Activated T-cell treated with anti-CD3 and anti-CD28 coated beads for 48 hours (primary cell): ENCODE results near the gene SVIL.
"Not testable (repeated sequence)": the region's sequence is repeated elsewhere in the genome, so short reads cannot be mapped to it uniquely, and the experiment has no call there.

Experiments
- DNase-seq: peaks from one replicate; pipeline ENCODE4 v3.0.0-alpha.2; 2020; ENCODE audit warnings: low read depth

Gene SVIL

DNA sequence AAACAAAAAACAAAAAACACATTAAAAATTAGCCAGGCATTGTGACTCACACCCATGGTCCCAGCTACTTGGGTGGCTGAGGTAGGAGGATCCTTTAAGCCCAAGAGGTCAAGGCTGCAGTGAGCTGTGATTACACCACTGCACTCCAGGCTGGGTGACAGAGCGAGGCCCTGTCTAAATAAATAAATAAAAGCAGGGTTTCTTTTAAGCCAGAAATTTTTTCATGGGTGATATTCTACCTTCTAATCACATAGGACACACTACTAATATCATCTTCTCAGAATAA is 14.2 kb upstream of the SVIL start:
- DNase-seq = no peak

DNA sequence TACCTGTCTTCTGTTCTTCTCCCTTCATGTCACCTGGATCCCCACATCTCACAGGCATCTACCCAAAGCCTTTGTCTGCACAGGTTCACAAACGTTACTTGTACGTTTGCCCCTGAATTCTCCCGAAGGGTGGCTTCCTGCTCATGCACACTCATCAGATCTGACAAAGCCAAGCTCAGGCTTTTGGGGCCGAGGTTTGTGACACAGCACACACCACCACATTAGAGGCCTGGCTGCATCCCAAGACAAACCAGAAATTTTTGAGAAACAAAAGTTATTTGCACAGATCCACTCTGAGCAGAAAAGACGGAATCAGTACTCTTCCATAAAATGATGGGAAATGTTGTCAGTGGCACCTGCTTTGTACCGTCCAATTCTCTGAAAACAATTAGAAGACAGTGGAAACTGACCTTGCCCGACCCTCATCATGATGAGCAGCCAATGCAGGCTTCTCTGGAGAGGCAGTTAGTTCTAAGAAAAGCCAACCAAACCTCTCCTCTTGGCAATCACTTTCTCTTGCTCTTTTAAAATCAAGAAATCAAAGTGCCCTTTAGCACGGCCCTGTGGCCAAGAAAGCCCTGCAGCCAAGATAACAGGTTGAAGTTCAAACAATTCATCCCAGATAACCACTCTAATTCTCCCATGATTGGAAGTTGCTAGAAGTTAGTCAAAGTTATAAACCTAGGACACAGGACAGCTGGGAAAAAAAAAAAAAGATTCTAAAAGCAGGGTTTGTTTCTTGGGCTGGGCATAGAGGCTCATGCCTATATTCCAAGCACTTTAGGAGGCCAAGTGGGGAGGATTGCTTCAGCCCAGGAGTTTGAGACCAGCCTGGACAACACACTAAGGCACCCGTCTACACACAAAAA is 13.6 kb upstream of the SVIL start:
- DNase-seq = peak; percentile 12

DNA sequence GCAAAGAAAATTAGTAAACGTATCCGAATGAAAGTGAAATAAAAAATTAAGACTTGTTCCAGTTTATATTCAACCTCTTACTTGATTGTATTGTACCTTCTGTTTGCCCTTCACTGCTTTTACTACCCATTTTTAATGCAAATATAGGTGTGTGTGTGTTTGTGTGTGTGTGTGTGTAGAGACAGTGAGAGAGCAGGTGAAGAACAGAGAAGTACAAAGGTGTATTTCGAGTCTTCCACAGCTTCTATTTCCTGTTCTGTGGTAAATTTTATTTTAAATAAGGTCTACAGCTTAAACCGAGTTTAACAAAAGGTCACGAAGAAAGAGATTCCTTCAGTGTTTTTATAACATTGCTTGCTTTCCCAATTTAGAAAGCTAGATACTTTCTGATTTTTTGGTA is 12.7 kb upstream of the SVIL start:
- no peak for DNase-seq

DNA sequence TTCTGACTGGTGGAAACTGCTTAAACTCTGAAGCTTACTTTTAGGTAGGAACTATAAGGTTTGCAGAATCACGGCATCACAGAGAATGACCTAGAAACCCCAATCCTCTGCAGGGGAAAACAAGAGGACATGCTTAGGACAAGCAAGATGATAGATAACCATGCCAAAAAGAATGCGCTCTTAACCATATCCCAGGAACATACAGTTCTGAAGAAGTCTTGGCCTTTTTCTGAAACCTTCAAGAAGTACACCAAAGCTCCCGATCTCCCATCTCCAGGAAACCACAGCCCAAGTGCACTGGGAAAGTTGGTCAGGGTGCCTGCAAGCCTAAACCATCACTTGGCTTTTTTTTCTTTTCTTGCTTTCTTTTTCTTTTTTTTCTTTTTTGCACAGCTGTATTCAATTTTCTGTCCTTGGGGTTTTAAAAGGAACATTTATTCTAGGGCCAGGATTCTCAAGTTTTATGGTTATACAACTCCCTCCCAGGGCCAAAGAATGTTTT is 12.2 kb upstream of the SVIL start:
- no peak for DNase-seq

DNA sequence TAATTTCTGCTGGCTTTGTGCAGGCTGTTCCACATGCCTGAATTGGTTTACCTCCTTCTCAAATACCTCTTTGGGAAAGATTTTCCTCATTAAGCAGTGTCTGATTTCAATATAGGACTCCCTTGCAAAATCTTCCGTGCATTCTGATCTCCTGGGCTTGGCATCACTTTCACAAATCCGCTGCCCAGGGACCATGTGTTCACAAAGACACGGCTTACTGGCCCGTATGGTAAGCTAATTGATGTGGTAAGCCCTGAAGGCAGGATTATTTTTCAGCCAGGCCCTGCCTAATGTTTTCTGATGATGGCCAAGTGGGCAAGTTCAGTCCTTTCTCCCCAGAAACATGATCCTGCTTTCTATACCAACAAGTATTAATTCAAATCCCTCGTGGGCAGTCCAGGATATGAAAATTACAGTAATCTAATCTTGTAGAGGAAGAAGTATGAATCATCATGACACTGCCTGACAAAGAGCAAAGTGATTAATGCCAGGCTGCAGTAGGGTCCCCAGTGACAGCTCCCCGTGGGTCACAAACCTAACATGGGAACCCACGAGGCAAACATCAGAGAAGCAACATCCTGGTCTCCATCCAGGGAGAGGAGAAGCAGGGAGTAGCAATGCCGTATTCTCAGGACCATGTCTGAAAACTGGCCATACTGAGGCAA is 11.6 kb upstream of the SVIL start:
- no peak for DNase-seq

DNA sequence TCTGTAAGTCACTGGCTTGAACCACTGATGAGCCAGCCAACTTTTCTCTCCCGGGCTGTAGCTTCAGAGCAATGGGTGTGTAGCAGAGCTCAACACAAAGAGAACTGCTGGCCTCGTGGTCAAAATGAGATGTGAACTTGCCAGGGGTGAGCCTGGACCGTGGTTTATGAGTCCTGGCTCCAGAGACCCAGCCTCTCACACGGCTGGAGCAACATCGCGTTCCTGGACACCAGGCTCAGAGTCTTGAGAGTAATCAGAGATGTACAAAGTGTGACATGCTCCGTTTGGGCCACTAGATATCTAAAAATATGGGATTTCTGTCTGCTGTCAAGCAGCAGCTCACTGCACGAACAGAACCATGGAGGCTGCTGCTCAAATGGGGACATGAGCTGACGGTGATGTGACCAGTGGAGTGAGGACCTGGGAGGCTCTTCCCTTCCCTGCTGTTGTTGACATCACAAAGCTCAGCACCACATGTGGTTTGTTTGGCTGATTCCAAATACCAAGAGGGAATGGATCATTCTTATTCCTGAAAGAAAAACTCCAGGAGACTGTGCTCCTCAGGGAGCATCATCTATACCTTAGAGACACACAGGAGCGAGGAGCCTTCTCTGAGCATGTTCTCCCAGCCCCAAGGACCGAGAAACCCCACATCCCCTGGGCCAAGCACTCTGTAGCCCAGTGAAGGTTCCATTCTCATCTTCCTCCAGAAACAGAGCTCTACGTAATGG is 9.2 kb upstream of the SVIL start:
- DNase-seq = no peak

DNA sequence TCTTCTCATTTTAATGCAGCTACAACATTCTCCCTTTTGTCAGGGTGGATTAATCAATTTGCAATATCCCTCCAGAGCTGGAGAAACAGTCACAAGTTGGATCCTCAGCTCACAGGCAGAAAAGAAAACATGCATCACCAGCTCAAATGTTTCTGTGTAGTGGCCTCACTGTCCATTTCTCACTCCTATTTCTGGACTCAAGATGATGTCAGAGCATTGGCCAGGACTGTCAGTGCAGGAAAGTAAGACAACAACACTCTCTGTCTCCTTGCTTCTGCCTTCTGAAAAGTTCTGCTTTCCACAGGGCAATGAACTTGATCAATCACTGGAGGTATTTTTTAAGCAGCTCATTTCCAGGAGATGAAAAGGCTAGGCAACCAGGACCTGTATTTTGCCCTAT is 8.2 kb upstream of the SVIL start:
- no peak for DNase-seq

DNA sequence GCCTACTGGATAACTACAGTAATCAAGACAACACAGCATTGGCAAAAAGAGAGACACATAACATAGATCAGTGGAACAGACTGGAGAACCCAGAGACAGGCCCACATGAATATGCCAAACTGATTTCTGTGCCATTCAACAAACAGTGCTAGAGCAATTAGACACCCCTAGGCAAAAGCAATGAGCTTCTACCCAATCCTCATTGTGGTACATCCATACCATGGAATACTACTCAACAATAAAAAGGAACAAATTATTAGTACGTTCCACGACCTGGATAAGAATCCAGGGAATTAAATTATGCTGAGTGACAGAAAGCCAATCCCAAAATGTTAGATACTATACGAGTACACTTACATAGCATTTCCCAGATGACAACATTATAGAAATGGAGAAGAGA is 2.8 kb upstream of the SVIL start:
- no peak for DNase-seq

DNA sequence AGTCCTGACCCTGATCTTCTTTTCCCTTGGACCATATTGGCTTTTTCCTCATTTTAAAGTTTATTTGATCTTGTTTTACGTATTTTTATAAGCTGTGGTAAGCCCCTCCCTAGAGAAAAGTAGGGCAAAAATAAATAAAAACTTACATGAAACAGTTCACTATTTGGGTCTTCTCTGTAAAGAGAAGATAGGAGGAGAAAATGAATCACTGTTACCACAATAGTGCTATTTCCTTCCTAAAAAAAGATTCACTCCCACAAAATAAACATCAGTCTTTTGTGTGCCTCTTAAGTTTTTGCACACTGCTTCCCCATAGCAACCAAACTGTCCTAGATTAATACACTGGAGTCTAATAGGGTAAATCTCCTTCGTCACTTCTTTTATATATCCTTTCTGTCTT is 1.4 kb upstream of the SVIL start:
- DNase-seq = no peak

DNA sequence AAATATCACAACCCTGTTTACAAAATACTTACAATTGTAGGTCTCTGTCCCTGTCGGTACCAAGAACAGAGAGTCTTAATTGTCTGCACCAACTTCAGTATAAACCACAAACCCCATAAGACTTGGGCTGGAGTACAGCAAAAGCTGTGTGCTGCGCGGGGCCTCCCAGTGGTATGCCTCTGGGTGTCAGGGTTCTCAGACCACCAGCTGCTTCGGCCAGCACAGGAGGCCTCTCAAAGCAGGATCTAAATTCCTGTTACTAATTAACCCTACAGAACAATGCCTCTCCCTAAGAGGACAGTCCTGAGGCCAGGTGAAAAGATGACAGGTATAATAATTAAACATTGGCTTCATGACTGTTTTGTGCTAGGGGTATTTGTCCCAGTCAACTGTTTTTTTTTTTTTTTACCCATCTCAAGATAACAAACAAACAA is 957 bp upstream of the SVIL start:
- DNase-seq = no peak

DNA sequence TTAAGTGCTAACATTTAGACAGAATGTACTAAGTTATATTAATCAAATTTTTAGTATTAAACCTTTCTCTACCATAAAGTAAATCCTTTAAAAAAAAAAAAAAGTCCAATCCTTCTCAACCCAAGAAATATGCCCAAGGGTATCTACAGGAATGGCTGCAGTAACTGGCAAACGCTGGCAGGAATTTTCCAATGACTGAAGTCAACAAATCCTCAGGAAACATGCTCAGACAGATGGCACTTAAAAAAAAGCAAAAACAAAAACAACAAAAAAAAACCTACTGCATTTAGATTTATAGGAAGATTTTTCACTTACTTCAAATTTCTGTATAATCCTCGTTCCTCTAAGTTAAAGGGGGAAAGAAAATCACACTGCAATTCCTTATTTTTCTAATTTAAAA is 666 bp downstream of the SVIL start:
- DNase-seq = no peak

DNA sequence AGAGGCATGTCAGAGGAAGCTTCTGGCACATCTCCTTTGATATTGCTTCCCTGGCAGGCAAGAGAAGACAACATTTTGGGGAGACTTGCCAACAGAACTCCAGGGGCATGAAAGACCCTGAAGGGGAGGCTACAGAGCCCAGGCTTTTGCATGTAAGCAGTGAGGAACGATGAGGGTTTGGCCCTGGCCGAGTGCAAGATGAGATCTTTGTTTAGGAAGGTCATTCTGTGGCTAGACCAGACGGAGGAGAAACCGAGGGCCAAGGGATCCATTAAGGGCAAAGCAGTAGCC is 3.8 kb downstream of the SVIL start:
- DNase-seq = no peak

DNA sequence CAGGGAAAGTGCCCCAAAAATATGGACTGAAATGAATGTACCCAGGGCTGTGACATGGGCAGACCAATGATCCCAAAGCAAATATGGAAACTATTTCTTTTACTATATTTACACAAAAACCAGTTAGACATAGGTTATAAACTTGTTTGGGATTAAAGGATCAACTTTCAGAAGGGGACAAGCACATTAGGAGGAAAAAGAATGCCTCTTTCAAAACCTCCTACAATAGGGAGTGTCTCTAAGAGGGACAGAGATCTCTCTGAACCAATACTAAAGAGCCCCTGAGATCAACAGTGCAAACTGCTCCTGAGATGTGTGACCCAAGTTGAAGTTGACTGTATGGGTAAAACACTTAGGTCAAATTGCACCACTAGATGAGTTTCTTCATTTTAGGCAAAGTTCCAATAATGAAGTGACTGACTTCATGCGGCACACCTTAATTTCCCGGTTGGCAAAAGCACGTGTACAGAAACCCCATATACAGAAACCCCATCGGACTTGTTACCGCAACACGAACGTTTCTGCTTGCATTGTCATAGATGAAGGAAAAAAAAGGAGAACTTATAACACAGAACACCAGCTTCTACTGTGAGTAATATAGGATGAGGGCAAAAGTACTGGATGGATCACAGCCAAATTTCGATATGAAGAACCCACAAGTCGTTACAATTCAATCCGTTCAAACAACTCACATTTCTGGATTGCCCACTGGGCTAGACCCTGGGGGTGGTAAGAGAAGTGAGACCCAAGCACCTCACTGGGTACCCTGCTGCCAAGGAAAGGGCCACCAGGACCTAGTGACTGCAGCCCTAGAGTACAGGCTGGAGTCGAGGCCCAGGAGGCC is 4.3 kb downstream of the SVIL start:
- no peak for DNase-seq

DNA sequence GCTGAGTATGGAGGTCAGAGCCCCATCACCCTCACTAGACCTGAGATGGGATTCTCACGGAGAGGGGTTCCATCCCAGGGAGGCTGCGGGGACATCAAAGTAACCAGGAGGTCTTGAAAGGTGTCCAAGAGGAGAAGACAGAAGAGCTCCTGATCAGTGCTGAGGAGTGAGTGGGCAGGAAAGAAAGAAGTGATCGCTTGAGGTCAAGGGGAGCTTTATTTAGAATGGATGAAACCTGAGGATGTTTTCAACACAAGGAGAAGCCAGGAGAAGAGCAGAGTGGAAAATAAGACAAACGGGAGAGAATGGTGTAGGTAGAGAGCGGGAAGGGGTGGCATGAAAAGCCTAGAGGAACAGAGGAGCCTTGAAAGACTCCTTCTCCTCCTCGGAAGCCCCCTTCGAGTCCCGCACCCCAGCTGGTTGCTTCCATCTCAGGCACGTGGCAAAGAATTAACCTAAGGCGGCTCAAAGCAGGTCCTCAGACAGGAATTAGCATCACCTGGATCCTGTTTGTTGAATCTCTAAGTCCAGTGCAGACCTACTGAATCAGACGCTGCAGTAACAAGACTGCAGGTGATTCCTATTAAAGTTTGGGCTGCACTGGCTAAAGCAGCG is 5.8 kb downstream of the SVIL start:
- no peak for DNase-seq

DNA sequence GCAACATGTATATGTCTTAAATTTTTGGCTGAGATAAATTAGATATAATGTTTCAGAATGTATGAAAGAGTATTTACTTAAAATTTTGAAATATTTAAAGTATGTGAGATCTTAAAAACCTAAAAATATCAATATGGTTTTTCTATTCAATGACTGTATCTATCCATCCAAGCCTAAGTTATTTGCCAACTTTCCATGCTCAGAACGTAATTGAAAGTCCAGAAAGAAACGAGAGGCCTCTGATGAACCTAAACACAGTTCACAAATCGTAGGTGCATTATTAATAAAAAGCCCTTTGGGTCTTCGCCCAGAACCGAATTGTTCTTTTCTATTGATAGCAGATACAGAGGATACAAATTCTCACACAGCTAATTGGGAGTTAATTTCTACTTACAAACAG is 6.5 kb downstream of the SVIL start:
- no peak for DNase-seq

DNA sequence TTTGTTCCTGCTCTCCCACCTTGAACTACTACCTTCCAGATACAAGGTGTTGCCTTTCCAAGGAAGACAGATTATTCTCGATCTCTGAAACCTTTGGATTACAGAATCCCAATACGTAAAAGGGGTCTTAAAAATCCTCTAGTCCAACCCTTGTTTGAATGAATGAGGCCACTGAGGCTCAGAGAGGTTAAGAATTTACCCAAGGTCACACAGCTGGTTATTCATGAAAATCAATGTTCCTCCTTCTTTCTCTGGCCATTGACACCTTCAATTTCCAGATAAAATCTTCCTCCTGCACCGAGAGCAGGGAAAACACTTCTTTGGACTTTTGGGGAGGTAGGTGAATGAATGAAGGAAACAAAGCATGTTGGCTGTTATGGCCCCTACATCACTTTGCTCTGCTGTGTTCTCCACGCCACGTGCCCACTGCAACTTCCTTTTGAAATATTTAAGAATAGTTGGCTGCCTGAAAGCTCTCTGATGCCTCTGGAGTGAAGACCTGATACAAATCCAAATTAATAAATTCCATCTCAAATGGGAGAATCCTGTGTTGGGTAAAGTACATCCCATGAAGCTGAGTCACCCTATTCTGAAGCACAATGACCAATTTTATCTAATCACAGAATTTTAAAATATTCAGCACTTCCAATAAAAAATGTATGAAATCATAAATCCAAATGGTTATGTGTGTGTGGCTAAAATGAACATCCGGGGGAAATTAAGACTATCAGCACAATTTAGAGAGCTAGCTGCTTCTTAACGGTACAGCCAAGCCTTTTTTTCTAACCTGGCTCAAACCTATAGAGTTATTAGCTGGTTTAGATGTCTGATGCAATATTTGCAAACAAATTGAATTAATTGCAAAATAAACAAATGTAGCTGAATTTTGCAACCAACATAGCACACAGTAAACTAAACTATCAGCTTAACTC is 7.3 kb downstream of the SVIL start:
- DNase-seq = no peak

DNA sequence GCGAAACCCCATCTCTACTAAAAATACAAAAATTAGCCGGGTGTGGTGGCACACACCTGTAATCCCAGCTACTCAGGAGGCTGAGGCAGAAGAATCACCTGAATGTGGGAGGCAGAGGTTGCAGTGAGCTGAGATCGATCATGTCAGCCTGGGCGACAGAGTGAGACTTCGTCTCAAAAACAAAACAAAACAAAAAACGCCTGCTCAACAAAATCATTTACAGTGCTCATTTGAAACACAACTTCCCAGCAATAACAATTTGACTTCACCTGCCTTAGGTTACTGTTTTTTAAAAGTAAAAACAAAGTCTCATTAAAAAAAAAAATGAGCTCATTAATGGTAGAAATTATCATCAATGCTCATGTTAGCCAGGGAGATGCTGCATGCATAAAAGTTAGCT is 10.4 kb downstream of the SVIL start:
- not testable (repeated sequence) for DNase-seq

DNA sequence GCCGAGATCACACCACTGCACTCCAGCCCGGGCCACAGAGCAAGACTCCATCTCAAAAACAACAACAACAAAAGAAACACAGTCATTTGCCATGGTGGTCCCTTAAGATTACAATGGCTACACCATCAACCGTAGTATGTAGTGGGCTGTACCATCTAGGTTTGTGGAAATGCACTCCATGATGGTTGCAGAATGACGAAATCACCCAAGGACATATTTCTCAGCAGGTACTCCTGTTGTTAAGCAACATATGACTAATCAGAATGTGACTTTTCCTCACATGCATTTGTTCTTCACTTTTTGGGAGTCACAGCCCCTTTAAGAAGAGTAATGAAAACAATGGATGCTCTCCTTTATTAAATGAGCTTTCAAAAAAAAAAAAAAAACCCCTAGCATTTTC is 11.0 kb downstream of the SVIL start:
- DNase-seq = no peak

DNA sequence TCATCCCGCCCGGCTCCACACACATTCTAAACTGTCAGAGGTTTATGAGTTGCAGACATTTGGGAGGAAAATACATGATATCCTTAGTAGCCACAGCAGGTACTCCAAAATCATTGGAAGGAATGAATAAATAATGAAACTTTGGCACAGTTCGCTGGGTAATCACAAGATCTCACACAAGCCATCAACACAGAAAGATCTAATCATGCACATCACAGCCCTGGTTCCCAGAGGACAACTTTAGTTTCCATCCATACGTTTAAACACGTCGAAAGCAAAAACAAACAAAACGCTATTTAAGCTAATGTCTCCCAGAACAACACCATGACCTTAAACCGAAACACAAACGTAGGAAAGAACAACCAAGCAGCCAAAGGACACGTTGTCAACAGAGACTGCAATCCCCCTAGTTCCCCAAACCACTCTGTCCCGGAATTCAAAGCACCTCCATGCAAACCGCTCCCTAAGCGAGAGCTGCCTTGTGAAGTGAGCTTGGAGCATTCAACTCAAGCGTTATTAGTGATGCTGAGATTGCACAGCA is 12.3 kb downstream of the SVIL start:
- DNase-seq = no peak

DNA sequence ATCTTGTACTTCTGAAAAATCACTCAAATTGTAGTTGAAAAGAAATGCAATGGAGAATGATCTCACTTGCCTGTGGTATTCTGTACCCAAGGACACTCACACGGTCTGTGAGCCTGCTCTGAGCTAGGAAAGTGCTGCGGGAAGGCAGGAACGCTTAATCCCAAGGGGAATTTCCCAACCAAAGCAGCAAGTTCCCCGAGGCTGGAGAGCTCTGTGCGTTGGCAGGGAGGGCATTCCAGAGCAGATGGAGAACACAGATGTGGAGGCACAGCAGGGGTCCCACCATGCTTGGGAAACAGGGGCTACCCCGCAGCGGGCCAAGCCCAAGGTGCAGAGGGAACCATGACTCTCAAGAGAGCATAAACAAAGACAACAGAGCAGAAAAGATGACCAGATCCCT is 13.6 kb downstream of the SVIL start:
- no peak for DNase-seq
